K562 (cell line): Measurements from ENCODE around the gene MYMX. TPM values are rescaled to one million over a fixed set of nuclear protein-coding genes. Genes with fewer than 3 reads are reported as not detected.

ENCODE experiments used
- FOXJ3 ChIP-seq: sonication (generic); formaldehyde crosslinking; IDR thresholded peaks from 2 replicates; pipeline ENCODE4 v1.4.0; 2020; ENCODE audit warnings: mild to moderate bottlenecking, missing genetic modification reagents
- HNRNPL ChIP-seq: fragments of 200-400 bp; formaldehyde crosslinking; IDR thresholded peaks from 2 replicates; pipeline ENCODE4 v1.6.1; 2017; ENCODE audit warnings: low read depth, mild to moderate bottlenecking, low read length
- MEIS2 ChIP-seq: fragments of 450-650 bp; IDR thresholded peaks from 2 replicates; pipeline ENCODE4 v1.6.1; 2014; ENCODE audit warnings: mild to moderate bottlenecking; ENCODE audit not compliant: partially characterized antibody
- PBX2 ChIP-seq, 2 experiments: IDR thresholded peaks in 1 of 2; conservative IDR thresholded peaks in 1 of 2; 2 replicates each; pipeline ENCODE4 v1.6.1; 2016; ENCODE audit warnings: low read depth in 2 of 2, mild to moderate bottlenecking in 1 of 2, missing compliant biosample characterization in 1 of 2, missing genetic modification characterization in 1 of 2, moderate library complexity in 1 of 2
- POLR2H ChIP-seq: IDR thresholded peaks from 2 replicates; pipeline ENCODE4 v1.6.1; 2016; ENCODE audit warnings: missing genetic modification characterization, low read depth, mild to moderate bottlenecking, control low read depth, missing compliant biosample characterization, moderate library complexity
- RUNX1 ChIP-seq: sonication (generic); IDR thresholded peaks from 2 replicates; pipeline ENCODE4 v1.6.1; 2016; ENCODE audit warnings: antibody characterized with exemption, low read depth
- ZNF507 ChIP-seq: conservative IDR thresholded peaks from 2 replicates; pipeline ENCODE4 v1.6.1; 2017; ENCODE audit warnings: missing genetic modification characterization, missing compliant biosample characterization
- polyA plus RNA-seq, 8 experiments: library from polyadenylated mRNA; depleted of rRNA in 4 of 8; stranded (reverse) in 5 of 8; unstranded in 3 of 8; fragments of >200 nt; fragmentation: Nextera tagmentation in 2 of 8; fragmentation: Illumina TruSeq in 1 of 8; extraction: Ambion mirVana in 2 of 8; extraction: Trizol in 1 of 8; gene quantifications; 2 replicates each; pipeline versions ENCODE4 v1.2.1 to v1.2.3, GENCODE V29; 2011 to 2014; ENCODE audit warnings: inconsistent platforms in 1 of 8, missing spikeins in 1 of 8
- total RNA-seq, 7 experiments: library from RNA; depleted of rRNA in 6 of 7; stranded (reverse); fragments of >200 nt in 6 of 7; fragmentation: Illumina TruSeq in 2 of 7; extraction: Trizol in 2 of 7; gene quantifications; 2 replicates each; pipeline versions ENCODE4 v1.2.1 to v1.2.3, GENCODE V29; 2011 to 2021; ENCODE audit warnings: low replicate concordance in 1 of 7
- TF ChIP-seq, protein P1 (sequence below): sonication (generic); formaldehyde crosslinking; IDR thresholded peaks from 2 replicates; pipeline ENCODE4 v1.8.1; 2023; ENCODE audit warnings: mild to moderate bottlenecking, missing genetic modification reagents
- TF ChIP-seq, protein P2 (sequence below): fragments of 450-650 bp; IDR thresholded peaks from 2 replicates; pipeline ENCODE4 v1.6.1; 2016; ENCODE audit warnings: mild to moderate bottlenecking, moderate library complexity

MYMX gene
- total and polyA plus RNA-seq, 9 of the 15 experiments (the other 6 are each of a cell fraction or from before 2014, with no cell fraction given), result 0.12 TPM; not detected in 8

GRCh38 chr6:44247338-44248302, 30.9 kb downstream of the MYMX start (continued):
- TF ChIP-seq, protein P1, sequence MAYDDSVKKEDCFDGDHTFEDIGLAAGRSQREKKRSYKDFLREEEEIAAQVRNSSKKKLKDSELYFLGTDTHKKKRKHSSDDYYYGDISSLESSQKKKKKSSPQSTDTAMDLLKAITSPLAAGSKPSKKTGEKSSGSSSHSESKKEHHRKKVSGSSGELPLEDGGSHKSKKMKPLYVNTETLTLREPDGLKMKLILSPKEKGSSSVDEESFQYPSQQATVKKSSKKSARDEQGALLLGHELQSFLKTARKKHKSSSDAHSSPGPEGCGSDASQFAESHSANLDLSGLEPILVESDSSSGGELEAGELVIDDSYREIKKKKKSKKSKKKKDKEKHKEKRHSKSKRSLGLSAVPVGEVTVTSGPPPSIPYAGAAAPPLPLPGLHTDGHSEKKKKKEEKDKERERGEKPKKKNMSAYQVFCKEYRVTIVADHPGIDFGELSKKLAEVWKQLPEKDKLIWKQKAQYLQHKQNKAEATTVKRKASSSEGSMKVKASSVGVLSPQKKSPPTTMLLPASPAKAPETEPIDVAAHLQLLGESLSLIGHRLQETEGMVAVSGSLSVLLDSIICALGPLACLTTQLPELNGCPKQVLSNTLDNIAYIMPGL (CRISPR knock-in tag), result no peak; the same call in 1 of the 2 replicates
- TF ChIP-seq POLR2H (peak; percentile 88), HNRNPL (peak; percentile 93), PBX2 (CRISPR knock-in tag; IDR thresholded peaks at IDR 0.05; ENCODE audit: low read depth) (no peak), PBX2 (tag; conservative IDR thresholded peaks at IDR 0.05; ENCODE audit: low read depth) (no peak), FOXJ3 (no peak), RUNX1 (peak; percentile 2; the same call in 1 of the 2 replicates), ZNF507 (no peak), MEIS2 (peak; percentile 39)
- TF ChIP-seq, protein P2, sequence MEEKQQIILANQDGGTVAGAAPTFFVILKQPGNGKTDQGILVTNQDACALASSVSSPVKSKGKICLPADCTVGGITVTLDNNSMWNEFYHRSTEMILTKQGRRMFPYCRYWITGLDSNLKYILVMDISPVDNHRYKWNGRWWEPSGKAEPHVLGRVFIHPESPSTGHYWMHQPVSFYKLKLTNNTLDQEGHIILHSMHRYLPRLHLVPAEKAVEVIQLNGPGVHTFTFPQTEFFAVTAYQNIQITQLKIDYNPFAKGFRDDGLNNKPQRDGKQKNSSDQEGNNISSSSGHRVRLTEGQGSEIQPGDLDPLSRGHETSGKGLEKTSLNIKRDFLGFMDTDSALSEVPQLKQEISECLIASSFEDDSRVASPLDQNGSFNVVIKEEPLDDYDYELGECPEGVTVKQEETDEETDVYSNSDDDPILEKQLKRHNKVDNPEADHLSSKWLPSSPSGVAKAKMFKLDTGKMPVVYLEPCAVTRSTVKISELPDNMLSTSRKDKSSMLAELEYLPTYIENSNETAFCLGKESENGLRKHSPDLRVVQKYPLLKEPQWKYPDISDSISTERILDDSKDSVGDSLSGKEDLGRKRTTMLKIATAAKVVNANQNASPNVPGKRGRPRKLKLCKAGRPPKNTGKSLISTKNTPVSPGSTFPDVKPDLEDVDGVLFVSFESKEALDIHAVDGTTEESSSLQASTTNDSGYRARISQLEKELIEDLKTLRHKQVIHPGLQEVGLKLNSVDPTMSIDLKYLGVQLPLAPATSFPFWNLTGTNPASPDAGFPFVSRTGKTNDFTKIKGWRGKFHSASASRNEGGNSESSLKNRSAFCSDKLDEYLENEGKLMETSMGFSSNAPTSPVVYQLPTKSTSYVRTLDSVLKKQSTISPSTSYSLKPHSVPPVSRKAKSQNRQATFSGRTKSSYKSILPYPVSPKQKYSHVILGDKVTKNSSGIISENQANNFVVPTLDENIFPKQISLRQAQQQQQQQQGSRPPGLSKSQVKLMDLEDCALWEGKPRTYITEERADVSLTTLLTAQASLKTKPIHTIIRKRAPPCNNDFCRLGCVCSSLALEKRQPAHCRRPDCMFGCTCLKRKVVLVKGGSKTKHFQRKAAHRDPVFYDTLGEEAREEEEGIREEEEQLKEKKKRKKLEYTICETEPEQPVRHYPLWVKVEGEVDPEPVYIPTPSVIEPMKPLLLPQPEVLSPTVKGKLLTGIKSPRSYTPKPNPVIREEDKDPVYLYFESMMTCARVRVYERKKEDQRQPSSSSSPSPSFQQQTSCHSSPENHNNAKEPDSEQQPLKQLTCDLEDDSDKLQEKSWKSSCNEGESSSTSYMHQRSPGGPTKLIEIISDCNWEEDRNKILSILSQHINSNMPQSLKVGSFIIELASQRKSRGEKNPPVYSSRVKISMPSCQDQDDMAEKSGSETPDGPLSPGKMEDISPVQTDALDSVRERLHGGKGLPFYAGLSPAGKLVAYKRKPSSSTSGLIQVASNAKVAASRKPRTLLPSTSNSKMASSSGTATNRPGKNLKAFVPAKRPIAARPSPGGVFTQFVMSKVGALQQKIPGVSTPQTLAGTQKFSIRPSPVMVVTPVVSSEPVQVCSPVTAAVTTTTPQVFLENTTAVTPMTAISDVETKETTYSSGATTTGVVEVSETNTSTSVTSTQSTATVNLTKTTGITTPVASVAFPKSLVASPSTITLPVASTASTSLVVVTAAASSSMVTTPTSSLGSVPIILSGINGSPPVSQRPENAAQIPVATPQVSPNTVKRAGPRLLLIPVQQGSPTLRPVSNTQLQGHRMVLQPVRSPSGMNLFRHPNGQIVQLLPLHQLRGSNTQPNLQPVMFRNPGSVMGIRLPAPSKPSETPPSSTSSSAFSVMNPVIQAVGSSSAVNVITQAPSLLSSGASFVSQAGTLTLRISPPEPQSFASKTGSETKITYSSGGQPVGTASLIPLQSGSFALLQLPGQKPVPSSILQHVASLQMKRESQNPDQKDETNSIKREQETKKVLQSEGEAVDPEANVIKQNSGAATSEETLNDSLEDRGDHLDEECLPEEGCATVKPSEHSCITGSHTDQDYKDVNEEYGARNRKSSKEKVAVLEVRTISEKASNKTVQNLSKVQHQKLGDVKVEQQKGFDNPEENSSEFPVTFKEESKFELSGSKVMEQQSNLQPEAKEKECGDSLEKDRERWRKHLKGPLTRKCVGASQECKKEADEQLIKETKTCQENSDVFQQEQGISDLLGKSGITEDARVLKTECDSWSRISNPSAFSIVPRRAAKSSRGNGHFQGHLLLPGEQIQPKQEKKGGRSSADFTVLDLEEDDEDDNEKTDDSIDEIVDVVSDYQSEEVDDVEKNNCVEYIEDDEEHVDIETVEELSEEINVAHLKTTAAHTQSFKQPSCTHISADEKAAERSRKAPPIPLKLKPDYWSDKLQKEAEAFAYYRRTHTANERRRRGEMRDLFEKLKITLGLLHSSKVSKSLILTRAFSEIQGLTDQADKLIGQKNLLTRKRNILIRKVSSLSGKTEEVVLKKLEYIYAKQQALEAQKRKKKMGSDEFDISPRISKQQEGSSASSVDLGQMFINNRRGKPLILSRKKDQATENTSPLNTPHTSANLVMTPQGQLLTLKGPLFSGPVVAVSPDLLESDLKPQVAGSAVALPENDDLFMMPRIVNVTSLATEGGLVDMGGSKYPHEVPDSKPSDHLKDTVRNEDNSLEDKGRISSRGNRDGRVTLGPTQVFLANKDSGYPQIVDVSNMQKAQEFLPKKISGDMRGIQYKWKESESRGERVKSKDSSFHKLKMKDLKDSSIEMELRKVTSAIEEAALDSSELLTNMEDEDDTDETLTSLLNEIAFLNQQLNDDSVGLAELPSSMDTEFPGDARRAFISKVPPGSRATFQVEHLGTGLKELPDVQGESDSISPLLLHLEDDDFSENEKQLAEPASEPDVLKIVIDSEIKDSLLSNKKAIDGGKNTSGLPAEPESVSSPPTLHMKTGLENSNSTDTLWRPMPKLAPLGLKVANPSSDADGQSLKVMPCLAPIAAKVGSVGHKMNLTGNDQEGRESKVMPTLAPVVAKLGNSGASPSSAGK, result peak; percentile 68
